ENCODE measurements around the gene ATP6V0C.
"Not testable (repeated sequence)": the region's sequence is repeated elsewhere in the genome, so short reads cannot be mapped to it uniquely, and the experiment has no call there.

Gene ATP6V0C

DNA sequence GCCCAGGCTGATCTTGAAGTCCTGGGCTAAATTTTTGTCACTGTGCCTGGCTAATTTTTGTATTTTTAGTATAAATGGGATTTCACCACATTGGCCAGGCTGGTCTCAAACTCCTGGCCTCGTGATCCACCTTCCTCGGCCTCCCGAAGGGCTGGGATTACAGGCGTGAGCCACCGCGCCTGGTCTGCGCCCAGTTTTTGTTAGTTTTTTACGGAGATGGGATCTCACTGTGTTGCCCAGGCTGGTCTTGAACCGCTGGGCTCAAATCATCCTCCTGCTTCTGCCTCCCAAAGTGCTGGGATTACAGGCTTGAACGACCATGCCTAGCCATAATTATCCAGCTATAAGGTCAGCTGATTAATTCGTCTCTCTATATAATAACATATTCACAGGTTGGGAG, 20.2 kb downstream of the ATP6V0C start:
- peak overlapping the region; percentile 91 for H3K27ac ChIP-seq

GRCh38 chr16:2534335-2534734, 20.6 kb downstream of the ATP6V0C start:
- CTCF ChIA-PET; POLR2A ChIA-PET (ENCODE audit: low non-redundant PET); DNase-seq (ENCODE audit: low spot score): not testable (repeated sequence)

More for the DNA sequence above, 20.2 kb downstream of the ATP6V0C start:
- CTCF ChIA-PET = no interaction called here
- TF ChIP-seq, protein P1, sequence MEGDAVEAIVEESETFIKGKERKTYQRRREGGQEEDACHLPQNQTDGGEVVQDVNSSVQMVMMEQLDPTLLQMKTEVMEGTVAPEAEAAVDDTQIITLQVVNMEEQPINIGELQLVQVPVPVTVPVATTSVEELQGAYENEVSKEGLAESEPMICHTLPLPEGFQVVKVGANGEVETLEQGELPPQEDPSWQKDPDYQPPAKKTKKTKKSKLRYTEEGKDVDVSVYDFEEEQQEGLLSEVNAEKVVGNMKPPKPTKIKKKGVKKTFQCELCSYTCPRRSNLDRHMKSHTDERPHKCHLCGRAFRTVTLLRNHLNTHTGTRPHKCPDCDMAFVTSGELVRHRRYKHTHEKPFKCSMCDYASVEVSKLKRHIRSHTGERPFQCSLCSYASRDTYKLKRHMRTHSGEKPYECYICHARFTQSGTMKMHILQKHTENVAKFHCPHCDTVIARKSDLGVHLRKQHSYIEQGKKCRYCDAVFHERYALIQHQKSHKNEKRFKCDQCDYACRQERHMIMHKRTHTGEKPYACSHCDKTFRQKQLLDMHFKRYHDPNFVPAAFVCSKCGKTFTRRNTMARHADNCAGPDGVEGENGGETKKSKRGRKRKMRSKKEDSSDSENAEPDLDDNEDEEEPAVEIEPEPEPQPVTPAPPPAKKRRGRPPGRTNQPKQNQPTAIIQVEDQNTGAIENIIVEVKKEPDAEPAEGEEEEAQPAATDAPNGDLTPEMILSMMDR (conservative IDR thresholded peaks at IDR 0.05; ENCODE audit: low read depth) = no peak
- no peak for DNase-seq (ENCODE audit: low spot score)
- POLR2A ChIA-PET (ENCODE audit: low non-redundant PET) = no interaction called here

DNA sequence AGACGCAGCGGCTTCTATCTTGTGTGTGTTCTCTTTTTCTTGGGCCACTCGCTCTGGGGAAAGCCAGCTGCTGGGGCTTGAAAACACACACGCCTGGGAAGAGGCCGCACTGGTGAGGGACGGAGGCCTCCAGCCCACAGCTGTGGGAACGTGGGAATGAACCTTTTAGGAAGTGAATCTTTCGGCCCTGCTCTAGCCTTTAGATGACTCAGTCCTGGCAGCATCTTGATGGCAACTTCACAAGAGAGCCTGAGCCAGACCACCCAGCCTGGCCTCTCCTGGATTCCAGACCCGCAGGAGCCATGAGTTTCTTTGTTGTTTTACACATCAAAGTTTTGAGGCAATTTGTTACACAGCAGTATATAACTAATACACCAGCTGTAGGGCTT, 21.9 kb downstream of the ATP6V0C start:
- peak overlapping the region; percentile 84 for H3K27ac ChIP-seq
- TF ChIP-seq, protein P1 (conservative IDR thresholded peaks at IDR 0.05; ENCODE audit: low read depth) = no peak
- POLR2A ChIA-PET (ENCODE audit: low non-redundant PET) = no interaction called here

More at GRCh38 chr16:2534335-2534734, 20.6 kb downstream of the ATP6V0C start:
- H3K27ac ChIP-seq = peak overlapping the region; percentile 84

DNA sequence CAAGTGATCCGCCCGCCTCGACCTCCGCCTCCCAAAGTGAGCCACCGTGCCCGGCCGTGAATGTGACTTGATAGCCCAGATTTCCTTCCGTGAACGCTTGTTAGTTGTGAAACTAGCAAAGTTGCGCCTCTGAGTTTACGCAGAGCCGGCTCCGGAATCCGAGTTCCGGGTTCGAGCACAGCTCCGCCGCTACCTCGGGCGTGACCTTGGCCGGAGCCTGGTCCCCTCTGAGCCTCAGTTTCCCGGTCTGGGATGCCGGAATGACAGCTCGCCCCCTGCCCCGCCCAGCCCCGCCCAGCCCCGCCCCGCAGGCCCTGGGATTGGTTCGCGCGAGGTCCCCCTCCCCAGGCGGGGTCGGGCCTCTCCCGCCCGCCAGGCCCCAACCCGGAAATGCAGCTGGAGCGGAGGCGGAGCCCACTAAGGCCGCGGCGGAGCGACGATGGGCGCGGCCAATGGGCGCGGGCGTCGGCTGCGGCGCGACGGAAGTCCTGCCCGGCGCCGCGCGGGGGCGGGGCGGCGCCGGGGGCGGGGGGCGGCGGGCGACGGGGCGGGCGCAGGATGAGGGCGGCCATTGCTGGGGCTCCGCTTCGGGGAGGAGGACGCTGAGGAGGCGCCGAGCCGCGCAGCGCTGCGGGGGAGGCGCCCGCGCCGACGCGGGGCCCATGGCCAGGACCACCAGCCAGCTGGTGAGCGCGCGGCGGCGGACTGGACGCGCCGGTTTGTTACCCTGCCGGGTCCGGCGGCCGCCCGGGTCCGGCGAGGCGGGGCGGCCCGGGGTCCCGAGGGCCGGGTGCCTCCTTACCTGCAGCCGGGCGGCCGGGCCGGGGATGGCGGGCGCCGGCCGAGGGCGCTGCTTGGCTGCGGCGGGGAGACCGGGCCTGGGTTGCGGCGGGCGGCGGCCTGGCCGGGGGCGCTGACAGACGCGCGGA, 24.0 kb downstream of the ATP6V0C start, which contains the start of gene PDPK1:
Gene PDPK1, plus strand, starts transcription at position 571 of the 929 bp plus-strand sequence. Its CDS starts 92 bp downstream, at position 663.
- DNase-seq (ENCODE audit: low spot score) = peak; percentile 90
- ChIA-PET POLR2A (ENCODE audit: low non-redundant PET) (no interaction called here), CTCF (no interaction called here)
- H3K27ac ChIP-seq = peak within 1 kb of the TSS; percentile 84
- TF ChIP-seq, protein P1 (conservative IDR thresholded peaks at IDR 0.05; ENCODE audit: low read depth) = no peak

More for the DNA sequence above, 21.9 kb downstream of the ATP6V0C start:
- no peak for DNase-seq (ENCODE audit: low spot score)
- CTCF ChIA-PET = no interaction called here

- H3K27ac ChIP-seq, CTCF ChIA-PET: not testable (repeated sequence)
These were observed 25.6 kb downstream of the ATP6V0C start for GRCh38 chr16:2539192-2539844.

DNA sequence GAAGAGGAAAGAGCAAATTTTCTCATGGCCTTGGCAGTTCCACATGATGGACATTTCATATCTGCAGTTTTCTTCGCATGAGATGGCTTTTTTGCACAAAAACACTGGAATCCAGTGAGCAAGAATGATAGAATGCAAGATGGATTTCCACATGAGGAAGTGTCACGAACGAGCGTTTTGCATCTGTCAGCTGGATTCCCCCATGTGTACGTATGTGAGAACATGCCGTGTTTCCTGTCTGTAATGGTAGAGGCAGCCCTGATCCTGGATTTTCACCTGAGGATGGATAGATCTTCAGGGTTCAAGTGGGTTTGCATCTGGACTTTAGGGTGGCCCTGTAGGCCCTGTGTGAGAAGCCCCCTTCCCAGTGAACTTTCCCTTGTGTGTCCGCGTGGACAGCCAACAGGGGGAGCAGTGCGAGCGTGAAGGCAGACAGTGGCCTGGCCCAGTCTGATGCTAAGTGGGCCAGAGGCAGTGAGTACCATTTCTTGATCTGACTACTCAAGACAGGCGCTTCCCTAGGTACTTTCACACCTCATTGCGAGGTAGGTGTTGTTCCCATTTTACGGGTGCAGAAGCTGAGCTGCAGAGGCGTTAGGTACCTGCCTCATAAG, 26.2 kb downstream of the ATP6V0C start:
- POLR2A ChIA-PET (ENCODE audit: low non-redundant PET); DNase-seq (ENCODE audit: low spot score); H3K27ac ChIP-seq; CTCF ChIA-PET: not testable (repeated sequence)

More at GRCh38 chr16:2539192-2539844, 25.6 kb downstream of the ATP6V0C start:
- POLR2A ChIA-PET (ENCODE audit: low non-redundant PET); DNase-seq (ENCODE audit: low spot score): not testable (repeated sequence)

DNA sequence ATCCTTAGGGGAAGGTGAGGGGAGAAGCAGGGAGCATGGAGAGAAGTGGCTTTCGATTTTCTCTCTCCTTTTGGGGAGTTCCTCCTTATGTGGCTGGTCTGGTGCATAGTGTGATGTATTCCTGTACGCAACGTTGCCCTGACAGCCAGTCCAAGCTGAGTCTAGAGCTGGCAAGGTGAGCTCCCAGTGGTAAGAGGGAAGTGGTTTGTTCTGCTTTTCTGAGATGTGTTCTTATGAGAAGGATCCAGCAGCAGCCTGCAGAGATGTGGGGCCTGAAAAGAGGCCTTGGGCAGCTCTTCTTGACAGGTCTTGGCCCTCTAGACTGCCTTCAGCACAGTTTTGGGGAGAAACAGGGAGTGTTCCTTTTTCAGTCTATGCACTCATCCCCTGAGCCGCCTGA, 27.2 kb downstream of the ATP6V0C start:
- H3K27ac ChIP-seq = peak overlapping the region; percentile 28
- POLR2A ChIA-PET (ENCODE audit: low non-redundant PET); CTCF ChIA-PET; DNase-seq (ENCODE audit: low spot score): not testable (repeated sequence)

DNA sequence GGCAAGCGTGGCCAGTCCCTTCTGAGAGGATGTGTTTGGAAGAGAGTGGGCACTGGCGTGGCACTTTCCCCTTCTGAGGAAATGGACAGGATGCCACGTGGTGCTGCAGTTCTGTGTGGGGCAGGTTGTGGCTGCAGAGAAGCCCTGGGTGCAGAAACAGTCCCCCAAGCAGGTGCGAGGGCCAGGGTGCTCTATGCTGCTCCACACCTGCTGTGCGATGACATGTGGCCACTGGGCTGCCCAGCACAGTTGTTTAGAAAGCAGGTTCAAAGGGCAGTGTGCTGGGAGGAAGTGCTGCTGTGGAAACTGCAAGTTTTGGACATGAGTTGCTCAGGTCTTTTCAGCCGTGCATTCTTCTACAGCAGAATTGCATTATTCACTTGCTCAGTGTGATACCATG, 27.7 kb downstream of the ATP6V0C start:
- CTCF ChIA-PET; POLR2A ChIA-PET (ENCODE audit: low non-redundant PET); DNase-seq (ENCODE audit: low spot score): not testable (repeated sequence)
- peak overlapping the region; percentile 28 for H3K27ac ChIP-seq

GRCh38 chr16:2543771-2544170, 30.0 kb downstream of the ATP6V0C start:
- CTCF ChIA-PET; DNase-seq (ENCODE audit: low spot score); POLR2A ChIA-PET (ENCODE audit: low non-redundant PET): not testable (repeated sequence)
- 0 out of 2 replicates have a peak overlapping the region, but pooled peaks have one; percentile 21 for H3K27ac ChIP-seq

- H3K27ac ChIP-seq; POLR2A ChIA-PET (ENCODE audit: low non-redundant PET); DNase-seq (ENCODE audit: low spot score); CTCF ChIA-PET: not testable (repeated sequence)
These were observed 36.6 kb downstream of the ATP6V0C start for GRCh38 chr16:2550283-2550878.

GRCh38 chr16:2551420-2551889, 37.7 kb downstream of the ATP6V0C start:
- H3K27ac ChIP-seq; DNase-seq (ENCODE audit: low spot score); POLR2A ChIA-PET (ENCODE audit: low non-redundant PET): not testable (repeated sequence)
- CTCF ChIA-PET = interaction anchor here (0.6 to 0.7 kb wide), 2 partner anchors 222 to 273 kb away, joined by 4 read pairs; no protein-coding TSS in a partner anchor

GRCh38 chr16:2554709-2555425, 41.1 kb downstream of the ATP6V0C start:
- H3K27ac ChIP-seq; DNase-seq (ENCODE audit: low spot score); CTCF ChIA-PET; POLR2A ChIA-PET (ENCODE audit: low non-redundant PET): not testable (repeated sequence)
